ENCODE results near the gene MYO18B.

GRCh38 chr22:25875461-25875860, 133.5 kb downstream of the MYO18B start:
- TF ChIP-seq RARB (CRISPR knock-in tag; IDR thresholded peaks at IDR 0.05) (no peak), TCF4 (CRISPR knock-in tag; IDR thresholded peaks at IDR 0.05; ENCODE audit: borderline replicate concordance) (no peak), ZNF70 (CRISPR knock-in tag; IDR thresholded peaks at IDR 0.05) (no peak), POU6F1 (CRISPR knock-in tag; IDR thresholded peaks at IDR 0.05; ENCODE audit: borderline replicate concordance, low read depth) (no peak), ZFP3 (CRISPR knock-in tag; IDR thresholded peaks at IDR 0.05) (no peak)
- TF ChIP-seq, protein P1, sequence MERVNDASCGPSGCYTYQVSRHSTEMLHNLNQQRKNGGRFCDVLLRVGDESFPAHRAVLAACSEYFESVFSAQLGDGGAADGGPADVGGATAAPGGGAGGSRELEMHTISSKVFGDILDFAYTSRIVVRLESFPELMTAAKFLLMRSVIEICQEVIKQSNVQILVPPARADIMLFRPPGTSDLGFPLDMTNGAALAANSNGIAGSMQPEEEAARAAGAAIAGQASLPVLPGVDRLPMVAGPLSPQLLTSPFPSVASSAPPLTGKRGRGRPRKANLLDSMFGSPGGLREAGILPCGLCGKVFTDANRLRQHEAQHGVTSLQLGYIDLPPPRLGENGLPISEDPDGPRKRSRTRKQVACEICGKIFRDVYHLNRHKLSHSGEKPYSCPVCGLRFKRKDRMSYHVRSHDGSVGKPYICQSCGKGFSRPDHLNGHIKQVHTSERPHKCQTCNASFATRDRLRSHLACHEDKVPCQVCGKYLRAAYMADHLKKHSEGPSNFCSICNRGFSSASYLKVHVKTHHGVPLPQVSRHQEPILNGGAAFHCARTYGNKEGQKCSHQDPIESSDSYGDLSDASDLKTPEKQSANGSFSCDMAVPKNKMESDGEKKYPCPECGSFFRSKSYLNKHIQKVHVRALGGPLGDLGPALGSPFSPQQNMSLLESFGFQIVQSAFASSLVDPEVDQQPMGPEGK (CRISPR knock-in tag; IDR thresholded peaks at IDR 0.05; ENCODE audit: borderline replicate concordance) = no peak
